OCI-LY3 (cell line): Measurements from ENCODE around the gene PLCB4.

Source experiments
- EZH2phosphoT487 ChIP-seq: fragments of 200-600 bp; shearing (Covaris generic); IDR thresholded peaks from 2 replicates; pipeline ENCODE4 v1.6.1; 2018; ENCODE audit warnings: antibody characterized with exemption, mixed run types, low read depth
- TF ChIP-seq, protein P1 (sequence below): fragments of 200-600, 300-600 bp; sonication (generic); IDR thresholded peaks from 2 replicates; pipeline ENCODE4 v1.5.1; 2014; ENCODE audit warnings: antibody characterized with exemption, low read length, low read depth

DNA sequence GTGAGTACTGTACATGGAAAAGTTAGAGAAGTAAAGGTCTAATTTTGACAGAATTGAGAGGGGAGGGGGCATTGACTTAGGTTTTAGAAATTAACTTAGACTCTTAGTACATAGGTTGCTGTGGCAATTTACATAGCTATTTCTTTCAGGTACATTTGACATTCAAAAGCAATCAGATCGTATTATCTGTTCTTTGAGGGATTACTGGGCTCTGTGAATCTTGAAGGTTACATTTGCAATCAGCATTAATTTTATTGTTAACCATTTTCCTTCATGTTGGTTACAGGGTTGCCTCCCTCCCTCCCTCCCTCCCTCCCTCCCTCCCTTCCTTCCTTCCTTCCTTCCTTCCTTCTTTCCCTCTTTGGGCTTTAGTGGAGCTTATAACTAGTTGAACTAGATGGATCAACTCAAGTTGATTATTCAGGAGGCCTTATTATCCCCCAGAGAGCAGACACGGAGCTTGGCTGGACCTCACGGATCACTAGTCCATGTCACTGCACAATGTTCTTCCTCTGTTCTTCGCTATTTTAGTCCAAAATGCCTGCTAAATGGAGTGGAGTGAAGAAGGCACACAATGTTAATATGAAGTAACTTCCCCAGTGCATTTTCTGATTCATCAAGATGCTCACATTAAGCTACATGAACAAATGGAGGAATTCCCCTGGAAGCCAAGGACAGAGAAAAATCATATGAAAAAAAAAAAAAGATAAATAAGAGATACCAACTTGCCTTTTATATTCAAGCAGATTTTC lies 87.8 kb downstream of the PLCB4 start:
- TF ChIP-seq, protein P1, sequence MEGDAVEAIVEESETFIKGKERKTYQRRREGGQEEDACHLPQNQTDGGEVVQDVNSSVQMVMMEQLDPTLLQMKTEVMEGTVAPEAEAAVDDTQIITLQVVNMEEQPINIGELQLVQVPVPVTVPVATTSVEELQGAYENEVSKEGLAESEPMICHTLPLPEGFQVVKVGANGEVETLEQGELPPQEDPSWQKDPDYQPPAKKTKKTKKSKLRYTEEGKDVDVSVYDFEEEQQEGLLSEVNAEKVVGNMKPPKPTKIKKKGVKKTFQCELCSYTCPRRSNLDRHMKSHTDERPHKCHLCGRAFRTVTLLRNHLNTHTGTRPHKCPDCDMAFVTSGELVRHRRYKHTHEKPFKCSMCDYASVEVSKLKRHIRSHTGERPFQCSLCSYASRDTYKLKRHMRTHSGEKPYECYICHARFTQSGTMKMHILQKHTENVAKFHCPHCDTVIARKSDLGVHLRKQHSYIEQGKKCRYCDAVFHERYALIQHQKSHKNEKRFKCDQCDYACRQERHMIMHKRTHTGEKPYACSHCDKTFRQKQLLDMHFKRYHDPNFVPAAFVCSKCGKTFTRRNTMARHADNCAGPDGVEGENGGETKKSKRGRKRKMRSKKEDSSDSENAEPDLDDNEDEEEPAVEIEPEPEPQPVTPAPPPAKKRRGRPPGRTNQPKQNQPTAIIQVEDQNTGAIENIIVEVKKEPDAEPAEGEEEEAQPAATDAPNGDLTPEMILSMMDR, result no peak
- TF ChIP-seq EZH2phosphoT487, result no peak
